Measurements from ENCODE around the gene ZNHIT2.

Gene ZNHIT2

GRCh38 chr11:65100674-65101350 lies 16.7 kb downstream of the ZNHIT2 start:
- Histone ChIP-seq H3K27ac (no peak overlapping the region), H3K4me3 (no peak overlapping the region)
- no peak for TF ChIP-seq CTCF (IDR thresholded peaks at IDR 0.05)
- DNase-seq (ENCODE audit: low spot score), result no peak

- Histone ChIP-seq H3K4me3 (peak overlapping the region; percentile 95), H3K27ac (peak overlapping the region; percentile 73 to 96)
- DNase-seq (ENCODE audit: low spot score), result no peak
- TF ChIP-seq CTCF (IDR thresholded peaks at IDR 0.05), result no peak
These were observed 20.6 kb downstream of the ZNHIT2 start for GRCh38 chr11:65096926-65097325.

- Histone ChIP-seq H3K4me3 (peak within 1 kb of the TSS; percentile 95), H3K27ac (peak within 1 kb of the TSS; percentile 73 to 96)
- peak; percentile 91 for DNase-seq (ENCODE audit: low spot score)
- no peak for TF ChIP-seq CTCF (IDR thresholded peaks at IDR 0.05)
These were observed 21.3 kb downstream of the ZNHIT2 start, which contains the start of gene VPS51 for GRCh38 chr11:65095974-65096806. VPS51 (plus strand) TSS chr11:65096214; CDS start chr11:65096251, 37 bp downstream.

- H3K4me3 ChIP-seq, result peak overlapping the region; percentile 95
- no peak for DNase-seq (ENCODE audit: low spot score)
These were observed 22.1 kb downstream of the ZNHIT2 start for GRCh38 chr11:65095427-65095826.

GRCh38 chr11:65090628-65091027 lies 26.9 kb downstream of the ZNHIT2 start:
- Histone ChIP-seq H3K27ac (no peak overlapping the region), H3K4me3 (no peak overlapping the region)
- no peak for DNase-seq (ENCODE audit: low spot score)
- no peak for TF ChIP-seq CTCF (IDR thresholded peaks at IDR 0.05)

More at GRCh38 chr11:65095427-65095826, 22.1 kb downstream of the ZNHIT2 start:
- peak overlapping the region in 1 of 2 donors; percentile 96 for H3K27ac ChIP-seq
- TF ChIP-seq CTCF (IDR thresholded peaks at IDR 0.05), result no peak

- H3K27ac ChIP-seq, result no peak overlapping the region
- no peak overlapping the region for H3K4me3 ChIP-seq
- no peak for TF ChIP-seq CTCF (IDR thresholded peaks at IDR 0.05)
- DNase-seq (ENCODE audit: low spot score), result no peak
These were observed 27.9 kb downstream of the ZNHIT2 start for GRCh38 chr11:65089621-65090020.

Data from coronary artery (tissue), 2 donors.